Lower lobe of right lung (tissue), 2 donors: Measurements from ENCODE around the gene ROGDI. TPM values are rescaled to one million over a fixed set of nuclear protein-coding genes. Genes with fewer than 3 reads are reported as not detected.

ENCODE experiments used
- ATAC-seq, 2 donors: fragments of 200-7000 bp; cut with Tn5 transposase; one replicate each; pipeline ENCODE4 v1.9.1; 2020 to 2022; ENCODE audit warnings: mild to moderate bottlenecking in 2 of 2, moderate library complexity in 2 of 2
- DNase-seq: peaks from one replicate; pipeline ENCODE4 v3.0.0-alpha.2; 2020
- H3K27ac ChIP-seq: fragments of 200-600 bp; one replicate; pipeline ENCODE4 v1.8.0; 2022
- H3K27me3 ChIP-seq: fragments of 200-600 bp; one replicate; pipeline ENCODE4 v1.8.0; 2022; ENCODE audit warnings: low read depth
- H3K36me3 ChIP-seq: fragments of 200-600 bp; one replicate; pipeline ENCODE4 v1.8.0; 2022; ENCODE audit warnings: mild to moderate bottlenecking
- H3K4me1 ChIP-seq: fragments of 200-600 bp; one replicate; pipeline ENCODE4 v1.8.0; 2022
- H3K4me3 ChIP-seq: fragments of 200-600 bp; one replicate; pipeline ENCODE4 v1.8.0; 2022; ENCODE audit warnings: mild to moderate bottlenecking
- H3K9me3 ChIP-seq: fragments of 200-600 bp; one replicate; pipeline ENCODE4 v1.8.0; 2022
- intact Hi-C: fragments of 100-400 bp; cut with DNase I; formaldehyde crosslinking; loops from one replicate; pipeline ENCODE4 v1.11.0; 2022
- total RNA-seq: library from RNA; stranded (reverse); fragmentation: NEBNext Ultra II Directional; extraction: Animal tissue kit (Norgen Biotek cat#: 25700); gene quantifications from one replicate; pipeline ENCODE4 v1.2.1, GENCODE V29; 2021
- TF ChIP-seq, protein P1 (sequence below): fragments of 200-600 bp; IDR thresholded peaks from one replicate; pipeline ENCODE4 v1.8.0; 2022; ENCODE audit warnings: antibody characterized with exemption, mild to moderate bottlenecking
- donor health status: DM: no; HTN: yes; CAD: no; lungs with severe emphysema.

Gene ROGDI
- total RNA-seq, 1 donor from 2014 or later: 24.9 TPM

DNA sequence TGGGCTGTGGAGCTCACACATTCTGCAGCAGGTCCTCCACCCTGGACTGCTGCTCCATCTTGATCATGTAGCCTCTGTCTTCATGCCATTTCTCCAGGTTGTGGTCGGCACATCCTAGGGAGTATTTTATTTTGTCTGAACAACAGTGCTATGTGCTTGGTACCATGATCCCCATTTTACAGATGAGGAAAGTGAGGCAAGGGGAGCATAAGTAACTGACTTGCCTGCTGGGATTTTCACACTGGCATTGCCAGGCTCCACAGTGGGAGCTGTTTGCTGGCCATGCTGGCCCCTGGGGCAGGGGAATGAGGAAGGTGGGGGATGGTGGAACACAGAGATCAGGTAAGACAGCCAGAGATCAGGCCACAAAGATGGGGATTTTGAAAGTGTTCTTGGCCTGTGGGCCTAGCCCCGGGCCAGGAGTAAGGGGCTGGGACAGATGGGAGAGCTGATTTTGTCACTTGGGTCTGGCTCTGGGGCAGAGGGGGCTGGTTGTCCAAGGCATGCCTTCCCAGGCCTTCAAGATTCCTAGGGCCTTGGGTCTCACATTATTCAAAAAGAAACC, 26.2 kb downstream of the ROGDI start:
- no peaks in the 10 kb centered on the region for H3K9me3 ChIP-seq
- H3K27ac ChIP-seq: no peak overlapping the region
- ATAC-seq: no peak
- DNase-seq: no peak
- intact Hi-C loops: no loop called here
- no peak overlapping the region for H3K4me3 ChIP-seq
- no peaks in the 10 kb centered on the region for H3K36me3 ChIP-seq
- TF ChIP-seq, protein P1, sequence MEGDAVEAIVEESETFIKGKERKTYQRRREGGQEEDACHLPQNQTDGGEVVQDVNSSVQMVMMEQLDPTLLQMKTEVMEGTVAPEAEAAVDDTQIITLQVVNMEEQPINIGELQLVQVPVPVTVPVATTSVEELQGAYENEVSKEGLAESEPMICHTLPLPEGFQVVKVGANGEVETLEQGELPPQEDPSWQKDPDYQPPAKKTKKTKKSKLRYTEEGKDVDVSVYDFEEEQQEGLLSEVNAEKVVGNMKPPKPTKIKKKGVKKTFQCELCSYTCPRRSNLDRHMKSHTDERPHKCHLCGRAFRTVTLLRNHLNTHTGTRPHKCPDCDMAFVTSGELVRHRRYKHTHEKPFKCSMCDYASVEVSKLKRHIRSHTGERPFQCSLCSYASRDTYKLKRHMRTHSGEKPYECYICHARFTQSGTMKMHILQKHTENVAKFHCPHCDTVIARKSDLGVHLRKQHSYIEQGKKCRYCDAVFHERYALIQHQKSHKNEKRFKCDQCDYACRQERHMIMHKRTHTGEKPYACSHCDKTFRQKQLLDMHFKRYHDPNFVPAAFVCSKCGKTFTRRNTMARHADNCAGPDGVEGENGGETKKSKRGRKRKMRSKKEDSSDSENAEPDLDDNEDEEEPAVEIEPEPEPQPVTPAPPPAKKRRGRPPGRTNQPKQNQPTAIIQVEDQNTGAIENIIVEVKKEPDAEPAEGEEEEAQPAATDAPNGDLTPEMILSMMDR: no peak
- no peaks in the 10 kb centered on the region for H3K27me3 ChIP-seq
- H3K4me1 ChIP-seq: no peaks in the 10 kb centered on the region

DNA sequence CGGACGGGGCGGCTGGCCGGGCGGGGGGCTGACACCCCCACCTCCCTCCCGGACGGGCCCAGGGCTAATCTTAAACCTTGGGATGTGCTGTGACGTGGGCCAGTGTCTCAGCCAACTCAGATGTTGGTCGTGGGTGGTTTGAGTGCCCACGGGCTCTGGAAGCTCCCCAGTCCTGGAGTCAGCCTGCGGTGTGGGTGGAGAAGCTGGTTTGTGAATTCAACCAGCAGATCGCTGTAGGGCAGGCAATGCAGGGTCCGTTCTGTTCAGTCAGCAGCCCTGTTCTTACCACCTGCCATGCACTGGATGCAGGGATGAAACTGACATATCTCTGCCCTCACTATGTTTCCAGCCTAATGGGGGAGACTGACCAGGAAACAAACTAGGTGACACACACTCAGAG, 27.4 kb downstream of the ROGDI start:
- ATAC-seq: no peak
- intact Hi-C loops: no loop called here

DNA sequence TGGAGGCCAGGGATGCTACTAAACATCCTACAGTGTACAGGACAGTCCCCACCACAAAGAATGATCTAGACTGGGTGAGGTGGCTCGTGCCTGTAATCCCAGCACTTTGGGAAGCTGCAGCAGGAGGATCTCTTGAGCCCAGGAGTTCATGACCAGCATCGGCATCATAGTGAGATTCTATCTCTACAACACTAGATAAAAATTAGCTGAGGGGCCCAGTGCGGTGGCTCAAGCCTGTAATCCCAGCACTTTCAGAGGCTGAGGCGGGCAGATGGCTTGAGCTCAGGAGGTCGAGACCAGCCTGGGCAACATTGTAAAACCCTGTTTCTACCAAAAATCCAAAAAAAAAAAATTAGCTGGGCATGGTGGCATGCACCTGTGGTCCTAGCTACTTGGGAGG, 30.1 kb downstream of the ROGDI start:
- H3K27me3 ChIP-seq: no peaks in the 10 kb centered on the region
- intact Hi-C loops: no loop called here
- no peaks in the 10 kb centered on the region for H3K36me3 ChIP-seq
- TF ChIP-seq, protein P1: no peak
- no peak overlapping the region for H3K4me3 ChIP-seq
- H3K9me3 ChIP-seq: no peaks in the 10 kb centered on the region
- H3K4me1 ChIP-seq: peaks cover 16% of the 10 kb centered on the region
- no peak overlapping the region for H3K27ac ChIP-seq
- DNase-seq (no peak), ATAC-seq (no peak)

More for the DNA sequence above, 27.4 kb downstream of the ROGDI start:
- Histone ChIP-seq H3K27ac (no peak overlapping the region), H3K36me3 (no peaks in the 10 kb centered on the region), H3K9me3 (no peaks in the 10 kb centered on the region), H3K4me3 (no peak overlapping the region), H3K4me1 (no peaks in the 10 kb centered on the region), H3K27me3 (no peaks in the 10 kb centered on the region)
- TF ChIP-seq, protein P1: no peak
- no peak for DNase-seq

DNA sequence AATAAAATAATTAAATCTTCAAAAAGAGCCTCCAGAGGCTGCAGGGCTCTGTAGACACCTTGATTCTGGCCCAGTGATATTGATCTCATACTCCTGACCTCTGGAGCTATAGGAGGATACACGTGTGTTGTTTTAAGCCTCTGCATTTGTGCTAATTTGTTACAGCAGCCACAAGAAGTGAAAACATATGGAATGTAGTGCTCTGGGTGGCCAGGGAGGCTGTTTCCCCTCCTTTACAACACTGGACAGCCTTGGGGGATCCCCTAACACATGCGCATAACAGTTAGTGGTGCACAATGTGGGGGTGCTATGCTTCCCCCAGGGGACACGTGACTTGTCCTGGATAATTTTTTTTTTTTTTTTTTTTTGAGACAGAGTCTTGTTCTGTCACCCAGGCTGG, 30.8 kb downstream of the ROGDI start:
- Histone ChIP-seq H3K4me1 (peaks cover 17% of the 10 kb centered on the region), H3K27me3 (no peaks in the 10 kb centered on the region), H3K9me3 (no peaks in the 10 kb centered on the region), H3K27ac (no peak overlapping the region), H3K36me3 (no peaks in the 10 kb centered on the region), H3K4me3 (no peak overlapping the region)
- DNase-seq (no peak), ATAC-seq (no peak)
- intact Hi-C loops: no loop called here
- TF ChIP-seq, protein P1: no peak

DNA sequence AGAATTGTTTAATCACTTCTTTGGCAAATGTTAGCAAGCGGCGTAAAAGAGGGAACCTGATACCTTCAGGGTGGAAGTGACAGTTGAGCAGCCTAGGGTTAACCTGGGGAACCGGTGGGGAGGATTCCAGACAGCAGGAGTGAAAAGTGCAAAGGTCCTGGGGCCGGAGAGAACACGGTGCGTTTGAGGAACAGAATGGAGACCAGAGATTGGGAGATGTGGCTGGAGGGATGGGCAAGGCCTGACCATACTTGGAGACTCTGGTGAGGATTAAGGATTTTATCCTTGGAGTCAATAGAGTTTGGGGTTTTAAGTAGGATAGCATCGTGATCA, 33.2 kb downstream of the ROGDI start:
- intact Hi-C loops: no loop called here

More for the DNA sequence above, 33.2 kb downstream of the ROGDI start:
- no peak for ATAC-seq
- H3K9me3 ChIP-seq: no peaks in the 10 kb centered on the region
- TF ChIP-seq, protein P1: no peak
- no peaks in the 10 kb centered on the region for H3K27me3 ChIP-seq
- H3K4me3 ChIP-seq: peak overlapping the region; percentile 96
- H3K27ac ChIP-seq: peak overlapping the region; percentile 92
- peaks cover 9% of the 10 kb centered on the region for H3K36me3 ChIP-seq
- H3K4me1 ChIP-seq: peaks cover 34% of the 10 kb centered on the region
- DNase-seq: no peak
